ENCODE data around the gene GOLGA6D. TPM values are rescaled to one million over a fixed set of nuclear protein-coding genes. Genes with fewer than 3 reads are reported as not detected.

GOLGA6D gene
- total RNA-seq, 2 donors from 2014 or later = not detected

GRCh38 chr15:75321711-75322110, 39.1 kb downstream of the GOLGA6D start:
- Histone ChIP-seq H3K4me3 (no peak overlapping the region), H3K36me3 (no peaks in the 10 kb centered on the region), H3K9me3 (no peaks in the 10 kb centered on the region), H3K27me3 (replicated peaks; ENCODE audit: insufficient read depth) (no peaks in the 10 kb centered on the region), H3K4me1 (replicated peaks) (no peaks in the 10 kb centered on the region), H3K27ac (no peak overlapping the region)
- intact Hi-C loops (cut with DNase I) = no loop called here
- TF ChIP-seq POLR2A (IDR thresholded peaks at IDR 0.05) (no peak), POLR2AphosphoS5 (IDR thresholded peaks at IDR 0.05) (no peak), CTCF (IDR thresholded peaks at IDR 0.05) (no peak)
- DNase-seq (ENCODE audit: low spot score) = no peak
- WGBS = 91% methylated on average over 6 of the region's 6 CpGs

- Histone ChIP-seq H3K36me3 (no peaks in the 10 kb centered on the region), H3K27me3 (replicated peaks; ENCODE audit: insufficient read depth) (no peaks in the 10 kb centered on the region), H3K27ac (no peak overlapping the region), H3K9me3 (no peaks in the 10 kb centered on the region), H3K4me3 (no peak overlapping the region), H3K4me1 (replicated peaks) (no peaks in the 10 kb centered on the region)
- DNase-seq (ENCODE audit: low spot score) = no peak
- no peak for TF ChIP-seq CTCF (IDR thresholded peaks at IDR 0.05)
- no peak for TF ChIP-seq POLR2A (IDR thresholded peaks at IDR 0.05)
- no peak for TF ChIP-seq POLR2AphosphoS5 (IDR thresholded peaks at IDR 0.05)
- intact Hi-C loops (cut with DNase I) = no loop called here
- WGBS = 86% methylated on average over 4 of the region's 4 CpGs
Observed at GRCh38 chr15:75325922-75326321, 43.3 kb downstream of the GOLGA6D start.

GRCh38 chr15:75327005-75327404, 44.4 kb downstream of the GOLGA6D start:
- no peak for TF ChIP-seq POLR2A (IDR thresholded peaks at IDR 0.05)
- TF ChIP-seq CTCF (IDR thresholded peaks at IDR 0.05) = no peak
- TF ChIP-seq POLR2AphosphoS5 (IDR thresholded peaks at IDR 0.05) = no peak
- no peaks in the 10 kb centered on the region for H3K36me3 ChIP-seq
- intact Hi-C loops (cut with DNase I) = no loop called here

DNA sequence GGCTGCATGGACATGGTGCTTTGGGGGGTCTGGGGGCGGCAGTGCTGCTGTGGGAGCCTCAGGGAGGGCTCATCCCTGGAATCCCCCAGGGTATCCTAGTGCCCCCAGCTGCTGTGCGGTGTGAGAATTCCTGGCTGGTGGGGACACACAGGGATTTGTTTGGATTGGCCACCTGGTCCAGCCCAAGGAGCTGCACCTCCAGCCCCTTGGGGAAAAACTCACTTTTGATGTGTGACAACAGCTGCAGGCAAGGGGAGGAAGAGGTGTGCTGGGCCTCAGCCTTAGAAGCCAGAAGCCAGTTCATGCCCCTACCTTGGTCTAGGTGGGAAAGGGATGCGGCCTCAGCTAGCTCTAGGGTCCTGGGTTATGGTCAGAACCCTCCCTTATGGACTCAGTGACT, 44.9 kb downstream of the GOLGA6D start:
- TF ChIP-seq POLR2AphosphoS5 (IDR thresholded peaks at IDR 0.05) (no peak), POLR2A (IDR thresholded peaks at IDR 0.05) (no peak), CTCF (IDR thresholded peaks at IDR 0.05) (no peak)

More at GRCh38 chr15:75327005-75327404, 44.4 kb downstream of the GOLGA6D start:
- no peaks in the 10 kb centered on the region for H3K4me1 ChIP-seq (replicated peaks)
- no peak overlapping the region for H3K27ac ChIP-seq
- DNase-seq (ENCODE audit: low spot score) = no peak
- 85% methylated on average over 4 of the region's 4 CpGs for WGBS
- no peak overlapping the region for H3K4me3 ChIP-seq
- H3K9me3 ChIP-seq = no peaks in the 10 kb centered on the region
- no peaks in the 10 kb centered on the region for H3K27me3 ChIP-seq (replicated peaks; ENCODE audit: insufficient read depth)

GRCh38 chr15:75328493-75329314, 46.1 kb downstream of the GOLGA6D start:
- no peaks in the 10 kb centered on the region for H3K4me1 ChIP-seq (replicated peaks)
- 79% methylated on average over 9 of the region's 10 CpGs for WGBS
- intact Hi-C loops (cut with DNase I) = no loop called here
- H3K9me3 ChIP-seq = no peaks in the 10 kb centered on the region
- no peak overlapping the region for H3K27ac ChIP-seq
- no peaks in the 10 kb centered on the region for H3K27me3 ChIP-seq (replicated peaks; ENCODE audit: insufficient read depth)
- H3K36me3 ChIP-seq = no peaks in the 10 kb centered on the region
- H3K4me3 ChIP-seq = no peak overlapping the region
- DNase-seq (ENCODE audit: low spot score) = no peak
- TF ChIP-seq CTCF (IDR thresholded peaks at IDR 0.05) (no peak), POLR2AphosphoS5 (IDR thresholded peaks at IDR 0.05) (no peak), POLR2A (IDR thresholded peaks at IDR 0.05) (no peak)

More for the DNA sequence above, 44.9 kb downstream of the GOLGA6D start:
- 94% methylated on average over 3 of the region's 3 CpGs for WGBS
- intact Hi-C loops (cut with DNase I) = no loop called here
- Histone ChIP-seq H3K9me3 (no peaks in the 10 kb centered on the region), H3K4me1 (replicated peaks) (no peaks in the 10 kb centered on the region), H3K36me3 (no peaks in the 10 kb centered on the region), H3K27me3 (replicated peaks; ENCODE audit: insufficient read depth) (no peaks in the 10 kb centered on the region), H3K4me3 (no peak overlapping the region), H3K27ac (no peak overlapping the region)
- no peak for DNase-seq (ENCODE audit: low spot score)

Measured in prostate gland (tissue), 2 donors.